GM23248 (cell line): Measurements from ENCODE around the gene CADPS.

Experiments
- EZH2 ChIP-seq: fragments of 200-600 bp; sonication (generic); IDR thresholded peaks from 2 replicates; pipeline ENCODE4 v1.6.1; 2018; ENCODE audit warnings: antibody characterized with exemption, mild to moderate bottlenecking; ENCODE audit not compliant: insufficient read depth, poor library complexity, severe bottlenecking
- EZH2phosphoT487 ChIP-seq: fragments of 200-600 bp; sonication (generic); IDR thresholded peaks from 2 replicates; pipeline ENCODE4 v1.6.1; 2018; ENCODE audit warnings: antibody characterized with exemption, moderate library complexity, mild to moderate bottlenecking, low read depth; ENCODE audit not compliant: insufficient read depth

- TF ChIP-seq EZH2 (no peak), EZH2phosphoT487 (no peak)
Observed at GRCh38 chr3:62404321-62404720, 470.9 kb downstream of the CADPS start.
